Measurements from ENCODE around the gene CABP7. TPM values are rescaled to one million over a fixed set of nuclear protein-coding genes. Genes with fewer than 3 reads are reported as not detected.

CABP7 gene
- total RNA-seq, 2 donors from 2014 or later = not detected

GRCh38 chr22:29701155-29701999 lies 18.4 kb upstream of the CABP7 start:
- no peak for DNase-seq (ENCODE audit: low spot score)
- intact Hi-C loops (cut with DNase I) = loop anchor here in 1 of 2 donors (10.0 kb wide), 1 partner anchor 847 kb away; no protein-coding TSS in a partner anchor

GRCh38 chr22:29702000-29702930 lies 17.5 kb upstream of the CABP7 start:
- intact Hi-C loops (cut with DNase I) = loop anchor here in 1 of 2 donors (10.0 kb wide), 1 partner anchor 847 kb away; no protein-coding TSS in a partner anchor

GRCh38 chr22:29702931-29703501 lies 16.8 kb upstream of the CABP7 start:
- DNase-seq (ENCODE audit: low spot score) = no peak
- intact Hi-C loops (cut with DNase I) = loop anchor here in 1 of 2 donors (10.0 kb wide), 1 partner anchor 848 kb away; no protein-coding TSS in a partner anchor

More at GRCh38 chr22:29702000-29702930, 17.5 kb upstream of the CABP7 start:
- DNase-seq (ENCODE audit: low spot score) = no peak

GRCh38 chr22:29703569-29704195 lies 16.1 kb upstream of the CABP7 start:
- no peak for DNase-seq (ENCODE audit: low spot score)
- intact Hi-C loops (cut with DNase I) = loop anchor here in 1 of 2 donors (10.0 kb wide), 1 partner anchor 849 kb away; no protein-coding TSS in a partner anchor

- DNase-seq (ENCODE audit: low spot score) = no peak
Observed at GRCh38 chr22:29704528-29705285, 15.1 kb upstream of the CABP7 start.

DNA sequence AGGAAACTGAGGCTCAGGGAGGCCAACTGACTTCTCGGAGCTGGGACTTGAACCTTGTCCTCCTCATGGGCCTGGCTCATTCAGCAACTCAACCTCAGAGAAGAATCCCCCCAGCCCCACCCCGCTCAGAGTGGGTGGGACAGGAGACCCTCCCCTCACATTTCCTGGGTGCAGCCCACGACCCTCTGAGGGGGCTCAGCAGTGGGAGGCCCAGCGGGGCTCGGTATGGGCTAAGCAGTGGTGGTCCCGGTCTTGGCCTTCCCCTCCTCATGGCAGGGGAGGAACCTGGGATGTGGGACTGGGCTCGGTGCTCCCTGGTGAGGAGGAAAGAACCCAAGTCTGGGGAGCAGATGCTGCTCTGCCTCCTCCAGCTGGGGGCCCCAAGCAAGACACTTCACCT lies 14.2 kb upstream of the CABP7 start:
- no peak for DNase-seq (ENCODE audit: low spot score)
- intact Hi-C loops (cut with DNase I) = loop anchor here in 1 of 2 donors (10.0 kb wide), 1 partner anchor 851 kb away; no protein-coding TSS in a partner anchor

More at GRCh38 chr22:29704528-29705285, 15.1 kb upstream of the CABP7 start:
- intact Hi-C loops (cut with DNase I) = loop anchor here in 1 of 2 donors (10.0 kb wide), 1 partner anchor 850 kb away; no protein-coding TSS in a partner anchor

- intact Hi-C loops (cut with DNase I) = loop anchor here in 1 of 2 donors (10.0 kb wide), 1 partner anchor 852 kb away; no protein-coding TSS in a partner anchor
- no peak for DNase-seq (ENCODE audit: low spot score)
Observed at GRCh38 chr22:29706486-29706885, 13.3 kb upstream of the CABP7 start.

- intact Hi-C loops (cut with DNase I) = loop anchor here in 1 of 2 donors (10.0 kb wide), 1 partner anchor 852 kb away; no protein-coding TSS in a partner anchor
- DNase-seq (ENCODE audit: low spot score) = no peak
Observed at GRCh38 chr22:29707010-29707409, 12.8 kb upstream of the CABP7 start.

DNA sequence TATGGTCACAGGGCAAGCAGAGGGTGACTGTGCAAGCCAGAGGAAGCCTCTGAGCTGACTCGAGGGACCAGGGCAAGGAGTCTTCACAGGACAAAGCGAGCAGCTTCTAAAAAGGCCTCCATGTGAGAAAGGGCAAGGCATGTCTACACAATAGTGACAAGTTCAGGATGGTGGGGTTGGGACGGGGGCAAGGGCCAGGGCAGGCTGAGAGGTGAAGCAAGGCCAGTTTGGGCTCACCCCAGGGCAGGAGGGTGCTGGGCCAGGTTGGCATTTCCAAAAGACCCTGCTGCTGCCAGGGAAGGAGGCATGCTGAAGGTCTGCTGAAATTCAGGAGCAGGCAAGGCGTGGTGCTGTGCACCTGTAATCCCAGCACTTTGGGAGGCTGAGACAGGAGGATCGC lies 12.3 kb upstream of the CABP7 start:
- intact Hi-C loops (cut with DNase I) = loop anchor here in 1 of 2 donors (10.0 kb wide), 1 partner anchor 853 kb away; no protein-coding TSS in a partner anchor
- no peak for DNase-seq (ENCODE audit: low spot score)

DNA sequence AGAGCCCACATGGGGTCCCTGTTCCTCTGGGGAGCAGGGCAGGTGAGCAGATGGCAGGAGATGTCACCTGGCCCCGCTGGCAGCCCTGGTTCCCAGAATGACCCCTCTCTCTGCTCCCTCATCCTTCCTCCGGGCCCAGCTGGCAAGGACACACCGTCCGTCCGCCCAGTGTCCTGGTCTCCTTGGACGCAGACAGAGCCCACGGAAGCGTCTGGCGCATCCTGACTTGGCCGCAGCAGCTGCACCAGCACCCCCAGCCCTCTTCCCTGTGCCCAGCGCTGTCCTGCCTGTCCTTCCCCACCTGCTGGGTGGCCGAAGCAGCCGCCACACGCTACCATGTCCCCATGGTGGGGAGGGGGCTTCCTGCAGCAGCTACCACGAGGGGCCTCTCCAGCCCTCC lies 9.6 kb upstream of the CABP7 start:
- intact Hi-C loops (cut with DNase I) = no loop called here
- no peak for DNase-seq (ENCODE audit: low spot score)

DNA sequence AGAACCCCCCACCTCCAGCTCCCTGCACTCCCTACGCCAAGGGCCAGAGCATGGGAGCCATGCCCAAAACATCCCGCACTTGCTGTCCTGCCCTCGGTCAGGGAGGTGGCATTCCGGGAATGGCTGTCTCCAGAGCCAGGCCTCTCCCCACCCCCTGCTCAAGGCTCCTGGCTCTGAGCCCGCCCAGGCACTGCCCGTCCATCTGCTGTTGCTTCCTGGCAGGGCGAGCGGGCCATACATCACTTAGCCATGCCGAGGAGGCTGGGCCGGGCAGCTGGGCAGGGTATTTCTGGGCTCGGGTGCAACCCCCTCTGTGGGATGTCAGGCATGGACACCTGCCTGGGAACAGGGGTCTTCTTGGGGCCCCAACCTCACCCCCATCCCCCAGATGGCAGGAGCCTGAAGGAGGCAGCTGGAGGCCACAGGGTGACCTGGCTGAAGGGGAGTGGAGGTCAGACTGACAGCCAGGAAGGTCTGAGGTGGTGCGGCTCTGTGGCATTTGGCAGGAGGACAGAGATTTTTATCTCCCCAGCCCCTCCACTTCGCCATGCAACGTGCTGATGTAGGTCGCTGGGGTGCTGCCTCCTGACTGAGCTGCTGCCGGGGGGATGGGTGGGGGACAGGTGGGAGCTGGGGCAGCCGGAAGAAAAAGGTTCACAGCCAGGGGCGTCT lies 8.7 kb upstream of the CABP7 start:
- no peak for DNase-seq (ENCODE audit: low spot score)
- intact Hi-C loops (cut with DNase I) = no loop called here

- no peak for DNase-seq (ENCODE audit: low spot score)
- intact Hi-C loops (cut with DNase I) = no loop called here
Observed at GRCh38 chr22:29712119-29712518, 7.7 kb upstream of the CABP7 start.

GRCh38 chr22:29713156-29713727 lies 6.6 kb upstream of the CABP7 start:
- intact Hi-C loops (cut with DNase I) = no loop called here
- DNase-seq (ENCODE audit: low spot score) = no peak

- intact Hi-C loops (cut with DNase I) = no loop called here
- DNase-seq (ENCODE audit: low spot score) = no peak
Observed at GRCh38 chr22:29715240-29715639, 4.6 kb upstream of the CABP7 start.

- DNase-seq (ENCODE audit: low spot score) = no peak
- intact Hi-C loops (cut with DNase I) = no loop called here
Observed at GRCh38 chr22:29715705-29716104, 4.1 kb upstream of the CABP7 start.

GRCh38 chr22:29716814-29717545 lies 2.8 kb upstream of the CABP7 start:
- DNase-seq (ENCODE audit: low spot score) = peak; percentile 90
- intact Hi-C loops (cut with DNase I) = no loop called here
